Neuronal stem cell (in vitro differentiated cells): ENCODE results near the gene POU2AF1.

Experiments
- DNase-seq: peaks from one replicate; pipeline ENCODE4 v3.0.0-alpha.2; 2013; ENCODE audit warnings: low spot score
- H2AFZ ChIP-seq: one replicate; pipeline ENCODE4 v1.6.1; 2013; ENCODE audit warnings: mild to moderate bottlenecking, low read length, inconsistent platforms
- H2AK5ac ChIP-seq: 2 replicates; pipeline ENCODE4 v1.6.1; 2013; ENCODE audit warnings: low read depth, mild to moderate bottlenecking, inconsistent platforms, low read length, moderate library complexity, mixed read lengths
- H2BK120ac ChIP-seq: 2 replicates; pipeline ENCODE4 v1.6.1; 2013; ENCODE audit warnings: low read depth, mild to moderate bottlenecking, inconsistent platforms, low read length, moderate library complexity, mixed read lengths
- H2BK12ac ChIP-seq: one replicate; pipeline ENCODE4 v1.6.1; 2013; ENCODE audit warnings: low read length, inconsistent platforms
- H2BK15ac ChIP-seq: 2 replicates; pipeline ENCODE4 v1.6.1; 2013; ENCODE audit warnings: mild to moderate bottlenecking, low read length, inconsistent platforms, mixed read lengths
- H2BK5ac ChIP-seq: one replicate; pipeline ENCODE4 v1.6.1; 2013; ENCODE audit warnings: inconsistent platforms, mild to moderate bottlenecking, low read length, moderate library complexity
- H3K14ac ChIP-seq: one replicate; pipeline ENCODE4 v1.6.1; 2013; ENCODE audit warnings: low read length, inconsistent platforms
- H3K18ac ChIP-seq: 2 replicates; pipeline ENCODE4 v1.6.1; 2013; ENCODE audit warnings: low read length, inconsistent platforms
- H3K23ac ChIP-seq: 2 replicates; pipeline ENCODE4 v1.6.1; 2013; ENCODE audit warnings: low read depth, mild to moderate bottlenecking, mixed read lengths, low read length, inconsistent platforms; ENCODE audit not compliant: poor library complexity
- H3K27ac ChIP-seq: replicated peaks from 3 replicates; pipeline ENCODE4 v1.5.1; 2013; ENCODE audit warnings: low read length, inconsistent platforms
- H3K27me3 ChIP-seq, 3 experiments: 2 replicates each; pipeline ENCODE4 v1.6.1; 2013; ENCODE audit warnings: low read length in 3 of 3, mild to moderate bottlenecking in 2 of 3, inconsistent platforms in 1 of 3, low read depth in 1 of 3, mixed read lengths in 1 of 3, moderate library complexity in 1 of 3; ENCODE audit not compliant: control insufficient read depth in 3 of 3, insufficient read depth in 3 of 3
- H3K36me3 ChIP-seq, 2 donors: replicated peaks in 1 of 2; 2 replicates each; pipeline ENCODE4 v1.6.1; 2013; ENCODE audit warnings: low read length in 2 of 2; ENCODE audit not compliant: control insufficient read depth in 2 of 2, insufficient read depth in 2 of 2
- H3K4ac ChIP-seq: 2 replicates; pipeline ENCODE4 v1.6.1; 2013; ENCODE audit warnings: inconsistent platforms, mild to moderate bottlenecking, low read length, moderate library complexity
- H3K4me1 ChIP-seq, 2 donors: 1 replicate in 1 of 2; 2 replicates in 1 of 2; pipeline ENCODE4 v1.6.1; 2013; ENCODE audit warnings: low read length in 2 of 2, low read depth in 1 of 2; ENCODE audit not compliant: control insufficient read depth in 2 of 2, insufficient read depth in 1 of 2
- H3K4me2 ChIP-seq: one replicate; pipeline ENCODE4 v1.6.1; 2013; ENCODE audit warnings: mild to moderate bottlenecking, low read length, inconsistent platforms; ENCODE audit not compliant: insufficient read depth, poor library complexity, severe bottlenecking
- H3K4me3 ChIP-seq, 2 donors: 2 replicates each; pipeline ENCODE4 v1.5.1; 2013; ENCODE audit warnings: low read length in 2 of 2, mild to moderate bottlenecking in 2 of 2, inconsistent platforms in 1 of 2, moderate library complexity in 1 of 2
- H3K79me1 ChIP-seq: one replicate; pipeline ENCODE4 v1.6.1; 2013; ENCODE audit warnings: low read depth, mild to moderate bottlenecking, inconsistent platforms, low read length, moderate library complexity
- H3K9ac ChIP-seq: one replicate; pipeline ENCODE4 v1.6.1; 2013; ENCODE audit warnings: mild to moderate bottlenecking, low read depth, low read length, inconsistent platforms; ENCODE audit not compliant: poor library complexity
- H3K9me3 ChIP-seq, 2 donors: replicated peaks in 1 of 2; 2 replicates each; pipeline versions ENCODE3 to v1.6.1; 2013; ENCODE audit warnings: low read length in 2 of 2, mild to moderate bottlenecking in 2 of 2, inconsistent platforms in 1 of 2, low read depth in 1 of 2, mixed read lengths in 1 of 2, moderate library complexity in 1 of 2; ENCODE audit not compliant: control insufficient read depth in 2 of 2, insufficient read depth in 1 of 2
- H4K8ac ChIP-seq: one replicate; pipeline ENCODE4 v1.6.1; 2013; ENCODE audit warnings: low read depth, mild to moderate bottlenecking, inconsistent platforms, low read length, moderate library complexity
- H4K91ac ChIP-seq: one replicate; pipeline ENCODE4 v1.6.1; 2013; ENCODE audit warnings: low read length, low read depth, mild to moderate bottlenecking, inconsistent platforms; ENCODE audit not compliant: poor library complexity
- WGBS, 2 donors: extraction: QIAGEN DNeasy Blood & Tissue Kit; methylation state at CpG; one replicate each; pipeline ENCODE4 v1.1.7; 2013; ENCODE audit warnings: missing lambda C conversion rate in 2 of 2, mixed read lengths in 1 of 2; ENCODE audit not compliant: insufficient read length in 2 of 2, insufficient replicate concordance in 1 of 2; ENCODE audit errors: extremely low coverage in 2 of 2; 5-methylcytosine and 5-hydroxymethylcytosine counted together

The POU2AF1 gene

GRCh38 chr11:111358038-111359001 lies 20.8 kb downstream of the POU2AF1 start:
- DNase-seq, result no peak
- WGBS, 2 donors, result 100% methylated on average over 1 to 2 of the region's 22 CpGs

DNA sequence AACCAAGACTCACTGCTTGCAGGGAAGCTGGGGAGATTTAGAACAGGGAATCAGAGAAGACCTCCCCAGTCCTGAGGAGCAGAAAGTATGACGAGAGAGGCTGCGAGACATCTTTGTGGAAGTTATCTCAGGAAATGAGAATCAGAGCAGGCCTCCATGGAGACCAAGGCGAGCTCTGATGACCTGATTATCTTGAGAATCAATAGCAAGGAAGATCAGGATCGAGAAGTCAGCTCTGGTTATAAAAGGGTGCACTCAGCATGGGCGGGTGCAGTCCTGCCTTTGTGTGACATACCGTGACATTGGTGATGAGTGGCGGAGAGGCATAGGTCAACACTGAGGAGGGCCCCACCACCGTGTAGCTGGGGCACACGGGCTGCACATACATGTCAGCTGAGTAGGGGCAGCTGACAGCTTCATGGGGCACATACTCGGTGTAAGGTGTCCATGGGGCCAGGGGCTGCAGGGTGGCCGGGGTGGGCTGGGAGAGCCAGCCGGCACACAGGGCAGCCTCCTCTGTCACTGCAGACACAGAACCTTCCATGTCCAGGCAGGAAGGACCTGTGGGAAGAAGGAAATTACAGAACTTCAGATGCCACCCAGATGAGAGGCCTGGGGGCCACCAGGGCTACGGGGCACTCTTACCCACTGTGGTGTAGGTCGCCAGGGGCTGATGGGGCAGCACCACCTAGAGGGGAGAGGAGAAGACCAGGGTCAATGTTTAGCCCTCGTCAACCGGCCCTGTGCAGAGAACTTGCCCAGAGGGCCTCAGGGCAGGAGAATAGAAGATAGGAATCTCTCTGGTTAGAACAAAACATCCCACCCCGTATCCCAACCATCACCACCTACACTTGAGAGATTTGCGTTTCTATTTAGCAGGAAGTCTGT lies 21.7 kb downstream of the POU2AF1 start:
- Histone ChIP-seq H3K4me2 (no peak overlapping the region), H2BK15ac (no peak overlapping the region), H2BK120ac (no peak overlapping the region), H3K18ac (peak overlapping the region; percentile 74), H2BK5ac (no peak overlapping the region), H2AFZ (no peak overlapping the region), H3K27me3 (no peaks in the 10 kb centered on the region), H3K79me1 (no peaks in the 10 kb centered on the region), H3K27ac (no peak overlapping the region), H4K8ac (no peak overlapping the region), H2BK12ac (no peak overlapping the region), H3K9ac (no peak overlapping the region), H4K91ac (no peak overlapping the region), H3K4me3 (no peak overlapping the region), H3K14ac (peak overlapping the region; percentile 21), H3K4me1 (no peaks in the 10 kb centered on the region), H3K4ac (no peak overlapping the region), H3K9me3 (no peaks in the 10 kb centered on the region), H3K23ac (no peak overlapping the region), H3K36me3 (no peaks in the 10 kb centered on the region), H2AK5ac (peak overlapping the region; percentile 49)
- DNase-seq, result no peak
- no CpG with 5 or more reads among the region's 18 CpGs for WGBS, 2 donors

More at GRCh38 chr11:111358038-111359001, 20.8 kb downstream of the POU2AF1 start:
- Histone ChIP-seq H3K9ac (peak overlapping the region; percentile 32), H4K91ac (peak overlapping the region; percentile 74), H2AFZ (no peak overlapping the region), H3K14ac (no peak overlapping the region), H3K36me3 (no peaks in the 10 kb centered on the region), H3K4me2 (no peak overlapping the region), H3K9me3 (no peaks in the 10 kb centered on the region), H2BK5ac (no peak overlapping the region), H4K8ac (no peak overlapping the region), H2BK12ac (no peak overlapping the region), H2AK5ac (no peak overlapping the region), H3K4me1 (no peaks in the 10 kb centered on the region), H3K4me3 (no peak overlapping the region), H3K23ac (no peak overlapping the region), H2BK120ac (no peak overlapping the region), H3K27ac (no peak overlapping the region), H2BK15ac (no peak overlapping the region), H3K27me3 (no peaks in the 10 kb centered on the region), H3K79me1 (no peaks in the 10 kb centered on the region), H3K18ac (peak overlapping the region; percentile 18), H3K4ac (no peak overlapping the region)

- Histone ChIP-seq H2BK15ac (no peak overlapping the region), H3K9ac (no peak overlapping the region), H3K36me3 (no peaks in the 10 kb centered on the region), H2AK5ac (no peak overlapping the region), H4K91ac (no peak overlapping the region), H4K8ac (no peak overlapping the region), H3K9me3 (no peaks in the 10 kb centered on the region), H3K4ac (no peak overlapping the region), H3K27me3 (no peaks in the 10 kb centered on the region), H3K27ac (no peak overlapping the region), H3K23ac (no peak overlapping the region), H3K4me2 (no peak overlapping the region), H3K79me1 (no peaks in the 10 kb centered on the region), H3K4me3 (no peak overlapping the region), H2BK12ac (no peak overlapping the region), H3K14ac (no peak overlapping the region), H2BK5ac (no peak overlapping the region), H3K4me1 (no peaks in the 10 kb centered on the region), H3K18ac (no peak overlapping the region), H2AFZ (no peak overlapping the region), H2BK120ac (no peak overlapping the region)
- WGBS, 2 donors, result no CpG with 5 or more reads among the region's 3 CpGs
- no peak for DNase-seq
Measured at GRCh38 chr11:111356660-111357048, 22.4 kb downstream of the POU2AF1 start.
